GM23248 (cell line): ENCODE results near the gene MARK1.

Experiments
- EZH2 ChIP-seq: fragments of 200-600 bp; sonication (generic); IDR thresholded peaks from 2 replicates; pipeline ENCODE4 v1.6.1; 2018; ENCODE audit warnings: antibody characterized with exemption, mild to moderate bottlenecking; ENCODE audit not compliant: insufficient read depth, poor library complexity, severe bottlenecking
- EZH2phosphoT487 ChIP-seq: fragments of 200-600 bp; sonication (generic); IDR thresholded peaks from 2 replicates; pipeline ENCODE4 v1.6.1; 2018; ENCODE audit warnings: antibody characterized with exemption, moderate library complexity, mild to moderate bottlenecking, low read depth; ENCODE audit not compliant: insufficient read depth

DNA sequence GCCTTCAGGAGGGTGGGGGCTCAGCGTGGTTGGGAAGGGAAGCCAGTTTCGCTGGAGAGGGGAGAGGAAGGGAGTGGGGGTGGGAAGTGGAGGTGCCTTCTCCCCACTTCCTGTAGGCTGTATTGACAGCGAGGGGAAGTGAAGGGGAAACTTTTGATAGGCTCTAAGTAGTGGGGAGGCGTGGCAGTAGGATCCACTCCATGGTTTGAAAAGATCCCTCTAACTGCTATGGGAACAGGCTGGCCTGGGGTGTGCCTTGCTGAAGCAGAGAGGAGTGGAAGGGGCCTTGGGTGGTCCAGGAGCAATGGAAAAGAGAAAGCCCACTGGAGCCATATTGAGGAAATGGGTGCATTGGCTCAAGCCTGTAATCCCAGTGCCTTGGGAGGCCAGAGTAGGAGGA, 182.4 kb downstream of the MARK1 start:
- TF ChIP-seq EZH2 (no peak), EZH2phosphoT487 (no peak)
